Testis (tissue), 3 donors: Measurements from ENCODE around the gene KCNQ1. TPM values are rescaled to one million over a fixed set of nuclear protein-coding genes. Genes with fewer than 3 reads are reported as not detected.

Experiments
- DNase-seq: peaks from one replicate; pipeline ENCODE4 v3.0.0-alpha.2; 2019
- H3K27ac ChIP-seq, 2 donors: fragments of 200-600 bp; sonication (generic); one replicate each; pipeline ENCODE4 v1.5.1; 2019
- H3K27me3 ChIP-seq: fragments of 200-600 bp; sonication (generic); one replicate; pipeline ENCODE4 v1.5.1; 2019
- H3K36me3 ChIP-seq: fragments of 200-600 bp; sonication (generic); one replicate; pipeline ENCODE4 v1.5.1; 2017; ENCODE audit warnings: low read depth; ENCODE audit errors: missing control alignments
- H3K4me1 ChIP-seq: fragments of 200-600 bp; sonication (generic); one replicate; pipeline ENCODE4 v1.5.1; 2019
- H3K4me3 ChIP-seq, 2 donors: fragments of 200-600 bp; sonication (generic); one replicate each; pipeline ENCODE4 v1.5.1; 2017 to 2019
- H3K9me3 ChIP-seq: fragments of 200-600 bp; sonication (generic); one replicate; pipeline ENCODE4 v1.5.1; 2017
- CTCF ChIP-seq, 3 experiments: fragments of 450-650 bp in 2 of 3; fragments of 200-600 bp in 1 of 3; sonication (generic) in 1 of 3; IDR thresholded peaks; one replicate each; pipeline ENCODE4 v1.5.1; 2016 to 2019; ENCODE audit warnings: antibody characterized with exemption in 3 of 3, mild to moderate bottlenecking in 2 of 3, moderate library complexity in 1 of 3
- POLR2A ChIP-seq: fragments of 450-650 bp; IDR thresholded peaks from one replicate; pipeline ENCODE4 v1.6.1; 2017; ENCODE audit warnings: antibody characterized with exemption, mild to moderate bottlenecking, moderate library complexity
- whole genome bisulfite sequencing, 2 donors: methylation state at CpG; one replicate each; pipeline ENCODE4 v1.1.5; 2018; 5-methylcytosine and 5-hydroxymethylcytosine counted together
- intact Hi-C: fragments of 100-400 bp; cut with DNase I; formaldehyde crosslinking; loops from one replicate; pipeline ENCODE4 v1.15.1; 2023; ENCODE audit warnings: low total_unique reads
- polyA plus RNA-seq: library from polyadenylated mRNA; stranded (reverse); fragments of 350-450 nt; fragmentation: Illumina TruSeq; extraction: RNeasy Lipid Tissue Mini Kit (QIAGEN cat#74804); gene quantifications from one replicate; pipeline ENCODE4 v1.2.3, GENCODE V29; 2014; ENCODE audit warnings: low read depth, low replicate concordance; ENCODE audit not compliant: insufficient read depth
- total RNA-seq, 2 donors: library from RNA; depleted of rRNA; stranded (reverse); fragments of >200 nt; gene quantifications; one replicate each; pipeline ENCODE4 v1.2.3, GENCODE V29; 2016

The KCNQ1 gene
- total and polyA plus RNA-seq, 3 donors from 2014 or later: 6.0 to 24.2 (median 12.8) TPM

DNA sequence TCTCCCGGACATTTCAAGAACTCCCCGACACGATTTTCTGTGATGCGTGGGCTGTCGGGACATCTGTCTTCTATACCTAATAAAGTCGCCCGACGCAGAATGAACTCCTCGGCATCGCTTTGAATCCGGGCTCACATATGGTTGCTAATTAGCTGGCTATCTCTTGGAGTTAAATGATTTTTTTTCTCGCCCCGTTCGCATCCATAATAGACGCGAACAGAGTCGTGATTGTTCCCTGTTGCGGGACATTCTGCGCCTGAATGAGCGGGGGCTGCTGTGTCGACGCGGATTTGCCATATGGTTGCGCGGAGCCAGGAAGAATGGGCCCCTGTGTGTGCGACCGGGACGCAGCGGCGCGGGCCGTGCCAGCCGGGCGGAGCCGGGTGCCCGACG is 424.3 kb downstream of the KCNQ1 start:
- H3K27ac ChIP-seq: no peak overlapping the region
- TF ChIP-seq CTCF (IDR thresholded peaks at IDR 0.05) (no peak), POLR2A (no peak)
- H3K27me3 ChIP-seq: peaks cover 5% of the 10 kb centered on the region
- 9 to 16% methylated on average over 26 to 35 of the region's 37 CpGs for WGBS, 2 donors
- DNase-seq: no peak
- intact Hi-C loops: no loop called here
- H3K36me3 ChIP-seq: no peaks in the 10 kb centered on the region
- H3K9me3 ChIP-seq: no peaks in the 10 kb centered on the region
- H3K4me1 ChIP-seq: no peaks in the 10 kb centered on the region
- H3K4me3 ChIP-seq: no peak overlapping the region

DNA sequence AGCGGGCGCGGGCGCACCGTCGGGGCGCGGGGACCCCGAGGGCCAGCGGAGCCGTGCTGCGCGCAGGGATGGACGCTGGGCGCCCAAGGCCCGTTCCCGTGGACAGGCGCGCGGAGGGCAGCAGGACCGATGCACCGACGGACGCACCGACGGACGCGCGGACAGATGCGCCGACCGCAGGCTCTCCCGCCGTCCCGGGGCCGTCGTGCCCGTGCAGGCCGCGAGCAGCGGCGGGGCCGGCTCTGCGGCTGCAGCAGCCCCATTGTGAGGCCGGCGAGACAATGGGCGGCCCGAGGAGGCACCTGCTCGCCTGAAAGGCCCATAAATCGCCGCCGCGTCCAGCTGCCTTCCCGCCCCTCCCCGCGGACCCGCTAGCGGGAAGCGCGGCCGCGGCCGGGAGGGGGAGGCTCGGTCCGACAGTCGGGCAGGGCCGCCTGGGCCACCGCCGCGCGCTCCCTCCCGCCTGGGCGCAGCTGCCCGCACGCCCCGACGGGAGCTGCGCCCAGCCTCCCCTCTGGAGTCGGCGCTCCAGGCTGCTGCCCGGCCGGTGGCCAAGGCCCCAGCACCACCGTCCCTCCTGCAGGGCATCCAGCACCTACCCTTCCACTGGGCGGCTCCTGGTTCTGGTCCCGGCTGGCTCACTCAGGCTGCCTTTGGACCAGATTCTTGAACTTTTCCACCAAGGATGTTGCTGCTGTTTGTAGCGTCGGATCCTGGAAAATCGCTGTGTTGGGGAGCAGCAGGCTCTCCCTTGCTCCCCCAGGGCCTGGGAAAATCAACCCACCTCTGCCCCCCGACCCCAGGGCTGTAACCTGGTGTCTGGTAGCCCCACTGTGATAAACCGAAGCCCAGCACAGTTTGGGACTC is 425.0 kb downstream of the KCNQ1 start:
- Histone ChIP-seq H3K4me3 (no peak overlapping the region), H3K4me1 (no peaks in the 10 kb centered on the region), H3K9me3 (no peaks in the 10 kb centered on the region), H3K27me3 (peaks cover 5% of the 10 kb centered on the region), H3K27ac (no peak overlapping the region), H3K36me3 (no peaks in the 10 kb centered on the region)
- TF ChIP-seq POLR2A: no peak
- TF ChIP-seq CTCF (IDR thresholded peaks at IDR 0.05): no peak
- intact Hi-C loops: no loop called here
- 16 to 17% methylated on average over 8 to 42 of the region's 90 CpGs for WGBS, 2 donors
- DNase-seq: no peak

DNA sequence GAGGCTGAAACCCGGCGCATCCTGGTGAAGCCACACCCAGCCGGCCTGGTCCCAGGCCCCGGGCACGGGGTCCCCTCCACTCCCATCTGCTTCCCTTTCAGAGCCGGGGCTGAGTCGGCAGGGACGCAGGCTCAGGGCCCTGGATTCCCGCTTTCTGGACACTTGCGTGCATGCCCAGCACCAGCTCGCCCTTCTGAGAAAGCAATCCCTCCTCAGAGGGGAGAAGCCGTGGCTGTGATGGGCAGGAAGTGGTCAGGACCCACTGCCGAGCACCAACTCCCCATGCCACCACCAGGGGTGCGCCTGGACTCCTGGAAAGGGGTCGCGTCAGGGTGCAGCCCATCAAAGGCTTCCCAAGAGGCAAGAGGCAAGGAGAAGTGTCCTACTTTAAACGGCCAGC is 425.7 kb downstream of the KCNQ1 start:
- Histone ChIP-seq H3K4me3 (no peak overlapping the region), H3K4me1 (no peaks in the 10 kb centered on the region), H3K36me3 (no peaks in the 10 kb centered on the region), H3K27ac (no peak overlapping the region), H3K9me3 (no peaks in the 10 kb centered on the region), H3K27me3 (peaks cover 5% of the 10 kb centered on the region)
- 40 to 60% methylated on average over 1 to 17 of the region's 17 CpGs for WGBS, 2 donors
- TF ChIP-seq CTCF (IDR thresholded peaks at IDR 0.05) (no peak), POLR2A (no peak)
- no peak for DNase-seq
- intact Hi-C loops: no loop called here

DNA sequence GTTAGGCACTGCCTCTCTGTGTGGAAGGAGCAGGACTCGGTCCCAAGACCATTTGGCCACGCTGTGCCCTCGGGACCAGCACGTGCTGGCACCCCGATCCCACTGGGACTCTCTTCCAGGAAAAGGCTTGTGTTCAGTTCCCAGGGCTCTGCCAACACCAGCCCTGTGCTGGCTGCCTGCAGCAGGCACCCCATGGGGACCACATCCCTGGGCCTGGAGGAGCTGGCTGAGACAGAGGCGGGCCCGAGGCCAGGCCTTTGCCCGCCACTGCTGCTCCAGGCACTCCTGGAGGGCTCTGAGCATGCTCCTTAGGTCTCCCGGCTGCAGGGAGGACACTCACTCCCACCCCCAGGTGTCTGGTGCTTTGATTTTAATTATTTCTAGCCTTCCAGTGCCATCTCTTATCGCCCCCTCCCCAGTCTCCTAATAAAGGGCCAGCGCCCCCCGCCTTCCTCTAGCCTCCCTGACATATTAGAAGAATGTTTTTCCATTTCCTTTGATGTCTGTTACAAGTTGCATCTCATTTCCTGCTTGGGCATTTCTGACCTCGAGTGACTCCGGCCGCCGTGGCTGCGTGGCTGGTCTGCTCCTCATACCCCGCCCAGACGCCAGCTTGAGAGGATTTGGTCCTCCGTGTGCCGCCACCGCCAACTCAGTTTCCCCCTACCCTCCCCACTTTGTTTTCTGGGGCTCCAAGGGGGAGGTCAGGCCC is 426.3 kb downstream of the KCNQ1 start:
- WGBS, 2 donors: 63 to 72% methylated on average over 20 of the region's 22 CpGs
- H3K36me3 ChIP-seq: no peaks in the 10 kb centered on the region
- H3K27me3 ChIP-seq: peaks cover 5% of the 10 kb centered on the region
- intact Hi-C loops: no loop called here
- H3K4me3 ChIP-seq: no peak overlapping the region
- H3K27ac ChIP-seq: no peak overlapping the region
- TF ChIP-seq CTCF (IDR thresholded peaks at IDR 0.05): no peak
- TF ChIP-seq POLR2A: no peak
- no peaks in the 10 kb centered on the region for H3K9me3 ChIP-seq
- no peak for DNase-seq
- H3K4me1 ChIP-seq: no peaks in the 10 kb centered on the region
